Neuron (in vitro differentiated cells): Measurements from ENCODE around the gene LTF.

ENCODE experiments used
- H2AFZ ChIP-seq: one replicate; pipeline ENCODE4 v1.6.1; 2013; ENCODE audit warnings: low read depth, mild to moderate bottlenecking, inconsistent platforms, low read length, moderate library complexity
- H3K27me3 ChIP-seq: one replicate; pipeline ENCODE4 v1.6.1; 2013; ENCODE audit warnings: low read length; ENCODE audit not compliant: insufficient read depth
- H3K36me3 ChIP-seq: one replicate; pipeline ENCODE4 v1.6.1; 2013; ENCODE audit warnings: low read length; ENCODE audit not compliant: insufficient read depth
- H3K4me1 ChIP-seq: one replicate; pipeline ENCODE4 v1.6.1; 2013; ENCODE audit warnings: low read length; ENCODE audit not compliant: insufficient read depth
- H3K4me3 ChIP-seq: 2 replicates; pipeline ENCODE4 v1.5.1; 2013; ENCODE audit warnings: mild to moderate bottlenecking, low read length, moderate library complexity
- H3K9me3 ChIP-seq: one replicate; pipeline ENCODE4 v1.6.1; 2013; ENCODE audit warnings: low read length

LTF gene

GRCh38 chr3:46417841-46418611, 46.7 kb downstream of the LTF start:
- H3K36me3 ChIP-seq: no peaks in the 10 kb centered on the region
- no peak overlapping the region for H2AFZ ChIP-seq
- no peaks in the 10 kb centered on the region for H3K9me3 ChIP-seq
- no peaks in the 10 kb centered on the region for H3K27me3 ChIP-seq
- H3K4me3 ChIP-seq: no peak overlapping the region
- H3K4me1 ChIP-seq: no peaks in the 10 kb centered on the region

- no peak overlapping the region for H2AFZ ChIP-seq
- H3K27me3 ChIP-seq: no peaks in the 10 kb centered on the region
- no peaks in the 10 kb centered on the region for H3K4me1 ChIP-seq
- no peaks in the 10 kb centered on the region for H3K36me3 ChIP-seq
- H3K4me3 ChIP-seq: no peak overlapping the region
- H3K9me3 ChIP-seq: no peaks in the 10 kb centered on the region
These were observed 47.7 kb downstream of the LTF start for GRCh38 chr3:46416811-46417510.

- no peaks in the 10 kb centered on the region for H3K36me3 ChIP-seq
- no peaks in the 10 kb centered on the region for H3K9me3 ChIP-seq
- H3K4me3 ChIP-seq: no peak overlapping the region
- H3K27me3 ChIP-seq: no peaks in the 10 kb centered on the region
- H3K4me1 ChIP-seq: no peaks in the 10 kb centered on the region
- H2AFZ ChIP-seq: no peak overlapping the region
These were observed 48.4 kb downstream of the LTF start for GRCh38 chr3:46416125-46416810.

- H3K27me3 ChIP-seq: no peaks in the 10 kb centered on the region
- H3K9me3 ChIP-seq: no peaks in the 10 kb centered on the region
- H2AFZ ChIP-seq: no peak overlapping the region
- no peaks in the 10 kb centered on the region for H3K36me3 ChIP-seq
- H3K4me3 ChIP-seq: no peak overlapping the region
- no peaks in the 10 kb centered on the region for H3K4me1 ChIP-seq
These were observed 50.0 kb downstream of the LTF start for GRCh38 chr3:46414739-46415138.

DNA sequence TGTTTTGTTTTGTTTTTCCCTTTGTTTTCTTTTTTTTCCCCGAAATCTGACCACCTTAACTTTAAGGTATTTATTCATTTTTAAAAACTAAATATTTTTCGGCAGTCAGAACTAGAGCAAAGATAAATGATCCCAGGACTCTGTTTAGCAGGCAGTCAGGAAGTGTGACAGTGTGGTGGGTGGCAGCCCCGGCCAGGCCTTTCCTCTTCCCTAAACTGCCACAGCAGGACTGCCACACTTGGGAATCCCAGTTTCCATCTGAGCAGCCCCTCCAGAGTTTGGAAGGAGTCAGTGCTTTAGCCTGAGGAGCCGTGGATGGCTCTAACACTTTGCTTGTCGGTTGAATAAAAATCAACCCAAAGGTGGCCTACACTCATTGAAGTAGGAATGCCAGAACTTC, 50.8 kb downstream of the LTF start:
- Histone ChIP-seq H3K9me3 (no peaks in the 10 kb centered on the region), H3K36me3 (no peaks in the 10 kb centered on the region), H3K27me3 (no peaks in the 10 kb centered on the region), H3K4me3 (no peak overlapping the region), H2AFZ (no peak overlapping the region), H3K4me1 (no peaks in the 10 kb centered on the region)

DNA sequence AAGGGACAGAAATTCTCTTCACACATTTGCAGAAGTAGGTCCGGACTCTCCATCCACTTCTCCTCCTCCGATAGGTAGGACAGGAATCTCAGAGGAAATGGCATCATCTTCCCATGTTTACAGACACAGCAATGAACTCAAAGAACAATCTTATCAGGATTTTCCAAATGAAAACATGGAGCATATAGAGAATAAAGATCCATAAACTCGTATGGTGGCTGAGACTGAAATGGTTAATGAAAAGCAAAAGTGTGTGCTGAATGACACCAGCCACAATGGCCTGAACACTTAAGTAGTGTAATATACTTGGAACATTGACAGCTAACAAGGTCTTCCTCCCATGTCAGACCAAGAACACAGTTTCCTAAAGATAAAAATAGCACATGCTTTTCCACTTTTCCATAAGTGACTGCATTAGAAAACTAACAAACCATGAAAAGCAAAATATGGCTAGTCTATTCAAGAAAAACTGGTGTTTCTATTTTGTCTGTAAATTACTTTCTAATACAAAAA, 51.9 kb downstream of the LTF start:
- Histone ChIP-seq H2AFZ (no peak overlapping the region), H3K9me3 (no peaks in the 10 kb centered on the region), H3K4me1 (no peaks in the 10 kb centered on the region), H3K4me3 (no peak overlapping the region), H3K27me3 (no peaks in the 10 kb centered on the region), H3K36me3 (no peaks in the 10 kb centered on the region)

- Histone ChIP-seq H3K27me3 (no peaks in the 10 kb centered on the region), H3K9me3 (no peaks in the 10 kb centered on the region), H3K4me1 (no peaks in the 10 kb centered on the region), H3K36me3 (no peaks in the 10 kb centered on the region), H2AFZ (no peak overlapping the region), H3K4me3 (no peak overlapping the region)
These were observed 53.4 kb downstream of the LTF start for GRCh38 chr3:46411271-46411670.

DNA sequence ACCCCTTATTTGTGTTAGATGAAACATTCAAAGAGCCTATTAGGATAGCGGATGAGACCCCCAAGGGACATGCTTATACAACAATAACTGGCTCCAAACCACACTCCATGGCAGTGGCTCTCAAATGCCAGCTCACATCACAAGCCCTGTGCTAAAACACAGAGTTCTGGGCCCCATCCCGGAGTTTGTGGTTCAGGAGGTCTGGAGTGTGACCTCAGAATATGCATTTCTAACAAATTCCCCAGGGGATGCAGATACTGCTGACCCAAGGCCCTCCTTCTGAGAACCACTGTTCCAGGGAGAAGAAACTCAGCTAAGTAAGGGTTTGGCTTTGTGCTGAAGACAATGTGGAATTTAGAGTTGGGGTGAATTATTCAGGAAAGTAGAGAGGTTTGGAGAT, 54.0 kb downstream of the LTF start:
- no peaks in the 10 kb centered on the region for H3K4me1 ChIP-seq
- no peak overlapping the region for H3K4me3 ChIP-seq
- H3K9me3 ChIP-seq: no peaks in the 10 kb centered on the region
- H2AFZ ChIP-seq: no peak overlapping the region
- H3K27me3 ChIP-seq: no peaks in the 10 kb centered on the region
- H3K36me3 ChIP-seq: no peaks in the 10 kb centered on the region

- Histone ChIP-seq H3K4me3 (no peak overlapping the region), H2AFZ (no peak overlapping the region), H3K27me3 (no peaks in the 10 kb centered on the region)
These were observed 54.8 kb downstream of the LTF start for GRCh38 chr3:46409739-46410489.

GRCh38 chr3:46408853-46409252, 55.9 kb downstream of the LTF start:
- Histone ChIP-seq H3K4me3 (no peak overlapping the region), H3K9me3 (no peaks in the 10 kb centered on the region), H3K27me3 (no peaks in the 10 kb centered on the region), H3K36me3 (no peaks in the 10 kb centered on the region), H2AFZ (no peak overlapping the region), H3K4me1 (no peaks in the 10 kb centered on the region)

More at GRCh38 chr3:46409739-46410489, 54.8 kb downstream of the LTF start:
- no peaks in the 10 kb centered on the region for H3K9me3 ChIP-seq
- no peaks in the 10 kb centered on the region for H3K36me3 ChIP-seq
- no peaks in the 10 kb centered on the region for H3K4me1 ChIP-seq

- Histone ChIP-seq H3K4me3 (no peak overlapping the region), H2AFZ (no peak overlapping the region), H3K27me3 (no peaks in the 10 kb centered on the region), H3K4me1 (no peaks in the 10 kb centered on the region), H3K36me3 (no peaks in the 10 kb centered on the region), H3K9me3 (no peaks in the 10 kb centered on the region)
These were observed 56.7 kb downstream of the LTF start for GRCh38 chr3:46407970-46408369.

DNA sequence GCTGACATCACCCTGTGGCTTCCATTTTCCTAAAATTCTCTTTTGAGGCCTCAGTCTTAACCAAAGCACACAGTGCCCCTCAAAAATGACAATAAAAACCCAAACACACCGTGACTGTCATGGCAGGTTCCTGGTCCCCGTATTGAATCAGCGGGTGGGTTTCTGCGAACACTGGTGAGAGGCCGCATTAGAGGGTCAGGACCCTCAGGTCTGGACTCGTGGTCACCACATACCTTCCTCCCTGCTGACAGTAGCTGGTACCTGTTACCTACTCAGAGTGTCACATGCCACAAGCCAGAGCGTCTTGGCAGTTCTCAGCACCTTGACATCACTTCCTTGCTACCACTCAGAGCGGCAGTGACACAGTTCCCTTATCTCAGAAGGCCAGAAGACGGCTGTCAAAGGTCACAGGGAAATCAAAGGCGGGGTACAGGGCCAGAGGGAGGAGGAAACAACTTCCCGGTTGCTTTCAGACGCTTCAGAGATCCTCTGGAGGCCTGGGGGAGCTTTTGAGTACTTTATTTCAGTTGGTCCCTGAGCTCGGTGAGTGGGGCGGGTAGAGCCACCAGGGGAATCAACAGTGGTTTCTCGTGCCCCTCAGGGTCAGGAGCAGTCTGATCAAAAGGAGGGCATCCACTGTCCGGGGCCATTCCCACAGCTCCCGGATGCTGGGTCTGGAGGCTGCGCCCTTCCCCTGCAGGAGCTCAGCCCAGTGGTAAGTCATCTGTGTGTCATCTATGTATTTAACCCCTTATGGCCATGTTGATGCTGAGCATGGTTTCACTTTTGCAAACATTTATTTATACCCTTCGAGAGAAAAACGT, 57.7 kb downstream of the LTF start, which contains the start of the genes CCR5AS and CCRL2:
Gene CCR5AS (minus strand): TSS at position 279 of the 824 bp plus-strand sequence.
Gene CCRL2 (plus strand): TSS at position 472 of the 824 bp plus-strand sequence. CDS start 821 bp downstream, outside the sequence.
- H3K27me3 ChIP-seq: no peaks in the 10 kb centered on the region

More for the DNA sequence above, 57.7 kb downstream of the LTF start, which contains the start of the genes CCR5AS and CCRL2:
- H3K36me3 ChIP-seq: no peaks in the 10 kb centered on the region
- no peak within 1 kb of the TSS for H3K4me3 ChIP-seq
- H2AFZ ChIP-seq: no peak within 1 kb of the TSS
- H3K4me1 ChIP-seq: no peaks in the 10 kb centered on the region
- H3K9me3 ChIP-seq: no peaks in the 10 kb centered on the region
